IMR-90 (cell line): ENCODE data around the gene TRIM17. TPM values are rescaled to one million over a fixed set of nuclear protein-coding genes. Genes with fewer than 3 reads are reported as not detected.

Experiments
- ATAC-seq: fragments of 200-7000 bp; cut with Tn5 transposase; 2 replicates; pipeline ENCODE4 v1.9.1; 2020; ENCODE audit warnings: low read depth, mild to moderate bottlenecking, moderate library complexity
- BruUV-seq: library from RNA; stranded (reverse); fragments of 400-500 nt; replicated peaks from 2 replicates; lab custom pipeline; 2021; lab: Mats Ljungman, UMichigan
- CTCF ChIA-PET: fragments of 300-600 bp; formaldehyde crosslinking; extraction: SDS; loops from one replicate; lab custom pipeline; 2021; ENCODE audit warnings: antibody characterized with exemption; lab: Yijun Ruan, JAX
- POLR2A ChIA-PET: fragments of 300-600 bp; sonication (Branson Sonifier 250); formaldehyde crosslinking; loops from one replicate; lab custom pipeline; 2022; ENCODE audit warnings: antibody characterized with exemption; ENCODE audit not compliant: unreplicated experiment; lab: Charles Lee
- DNase-seq: peaks from one replicate; pipeline ENCODE4 v3.0.0; 2013
- H2AFZ ChIP-seq: replicated peaks from 2 replicates; pipeline ENCODE3; 2013; ENCODE audit warnings: low read length, mild to moderate bottlenecking; ENCODE audit not compliant: poor library complexity
- H2AK5ac ChIP-seq: 2 replicates; pipeline ENCODE4 v1.6.1; 2013; ENCODE audit warnings: low read depth, low read length, inconsistent platforms
- H2AK9ac ChIP-seq: replicated peaks from 2 replicates; pipeline ENCODE3; 2013; ENCODE audit warnings: mild to moderate bottlenecking, low read depth, low read length, moderate library complexity; ENCODE audit not compliant: poor library complexity
- H2BK120ac ChIP-seq: 2 replicates; pipeline ENCODE4 v1.6.1; 2013; ENCODE audit warnings: low read depth, low read length, inconsistent platforms
- H2BK15ac ChIP-seq: 3 replicates; pipeline ENCODE4 v1.6.1; 2013; ENCODE audit warnings: low read depth, low read length, inconsistent platforms
- H2BK20ac ChIP-seq: 2 replicates; pipeline ENCODE4 v1.6.1; 2013; ENCODE audit warnings: low read depth, mild to moderate bottlenecking, inconsistent platforms, low read length, moderate library complexity
- H2BK5ac ChIP-seq: 2 replicates; pipeline ENCODE4 v1.6.1; 2013; ENCODE audit warnings: mild to moderate bottlenecking, low read depth, low read length, inconsistent platforms; ENCODE audit not compliant: poor library complexity, severe bottlenecking
- H3K14ac ChIP-seq: replicated peaks from 2 replicates; pipeline ENCODE4 v1.6.1; 2013; ENCODE audit warnings: low read depth, low read length, inconsistent platforms
- H3K18ac ChIP-seq: 2 replicates; pipeline ENCODE4 v1.6.1; 2013; ENCODE audit warnings: low read depth, low read length, control low read depth
- H3K23ac ChIP-seq: 2 replicates; pipeline ENCODE4 v1.6.1; 2013; ENCODE audit warnings: low read depth, low read length, inconsistent platforms
- H3K27ac ChIP-seq: 2 replicates; pipeline ENCODE4 v1.5.1; 2013; ENCODE audit warnings: mild to moderate bottlenecking, control low read depth, low read length; ENCODE audit not compliant: insufficient read depth
- H3K27me3 ChIP-seq: 2 replicates; pipeline ENCODE4 v1.6.1; 2013; ENCODE audit warnings: low read length; ENCODE audit not compliant: control insufficient read depth, insufficient read depth
- H3K36me3 ChIP-seq: 2 replicates; pipeline ENCODE4 v1.6.1; 2013; ENCODE audit warnings: low read length, mixed read lengths; ENCODE audit not compliant: control insufficient read depth, insufficient read depth
- H3K4ac ChIP-seq: 2 replicates; pipeline ENCODE4 v1.6.1; 2013; ENCODE audit warnings: low read depth, low read length, inconsistent platforms
- H3K4me1 ChIP-seq: 2 replicates; pipeline ENCODE4 v1.6.1; 2013; ENCODE audit warnings: low read length, mixed read lengths; ENCODE audit not compliant: control insufficient read depth, insufficient read depth
- H3K4me2 ChIP-seq: 2 replicates; pipeline ENCODE4 v1.6.1; 2013; ENCODE audit warnings: low read depth, mild to moderate bottlenecking, control low read depth, low read length, moderate library complexity
- H3K4me3 ChIP-seq: 2 replicates; pipeline ENCODE4 v1.5.1; 2013; ENCODE audit warnings: low read depth, mild to moderate bottlenecking, control low read depth, low read length, moderate library complexity; ENCODE audit not compliant: insufficient read depth
- H3K56ac ChIP-seq: 2 replicates; pipeline ENCODE4 v1.6.1; 2013; ENCODE audit warnings: low read length, inconsistent platforms; ENCODE audit not compliant: insufficient read depth; ENCODE audit errors: extremely low read depth
- H3K79me1 ChIP-seq, 2 experiments: 2 replicates each; pipeline ENCODE4 v1.6.1; 2013; ENCODE audit warnings: low read length in 2 of 2, inconsistent platforms in 1 of 2, low read depth in 1 of 2
- H3K9ac ChIP-seq: 2 replicates; pipeline ENCODE4 v1.6.1; 2013; ENCODE audit warnings: low read depth, low read length, control low read depth
- H3K9me1 ChIP-seq: 2 replicates; pipeline ENCODE4 v1.6.1; 2013; ENCODE audit warnings: low read length, inconsistent platforms; ENCODE audit not compliant: insufficient read depth
- H3K9me3 ChIP-seq: 2 replicates; pipeline ENCODE4 v1.6.1; 2013; ENCODE audit warnings: low read length; ENCODE audit not compliant: control insufficient read depth, insufficient read depth
- H4K20me1 ChIP-seq: 2 replicates; pipeline ENCODE4 v1.6.1; 2013; ENCODE audit warnings: low read length, inconsistent platforms; ENCODE audit not compliant: insufficient read depth
- H4K5ac ChIP-seq: 2 replicates; pipeline ENCODE4 v1.6.1; 2013; ENCODE audit warnings: mild to moderate bottlenecking, low read depth, low read length, control low read depth
- H4K8ac ChIP-seq, 2 experiments: 2 replicates each; pipeline ENCODE4 v1.6.1; 2013; ENCODE audit warnings: low read depth in 2 of 2, low read length in 2 of 2, control low read depth in 1 of 2, inconsistent platforms in 1 of 2
- H4K91ac ChIP-seq: 2 replicates; pipeline ENCODE4 v1.6.1; 2013; ENCODE audit warnings: low read depth, low read length, inconsistent platforms; ENCODE audit not compliant: insufficient read depth
- CHD1 ChIP-seq: IDR thresholded peaks from 2 replicates; pipeline ENCODE4 v1.6.1; 2012; ENCODE audit warnings: low read depth, low read length, improper control_type of control experiment
- ELK1 ChIP-seq: fragments of 150-350 bp; IDR thresholded peaks from 2 replicates; pipeline ENCODE4 v1.6.1; 2016; ENCODE audit warnings: low read depth, mild to moderate bottlenecking, low read length, moderate library complexity, borderline replicate concordance
- MAZ ChIP-seq: IDR thresholded peaks from 2 replicates; pipeline ENCODE4 v1.6.1; 2012; ENCODE audit warnings: low read depth, mild to moderate bottlenecking, low read length, improper control_type of control experiment, moderate library complexity, borderline replicate concordance
- MXI1 ChIP-seq: IDR thresholded peaks from 2 replicates; pipeline ENCODE4 v1.6.1; 2012; ENCODE audit warnings: low read depth, mild to moderate bottlenecking, low read length, moderate library complexity, borderline replicate concordance
- NFE2L2 ChIP-seq: fragments of 150-350 bp; IDR thresholded peaks from 2 replicates; pipeline ENCODE4 v1.6.1; 2016; ENCODE audit warnings: low read depth, mild to moderate bottlenecking, low read length
- RAD21 ChIP-seq: IDR thresholded peaks from 2 replicates; pipeline ENCODE4 v1.6.1; 2012; ENCODE audit warnings: low read length, improper control_type of control experiment
- RCOR1 ChIP-seq: IDR thresholded peaks from 2 replicates; pipeline ENCODE4 v1.6.1; 2012; ENCODE audit warnings: mild to moderate bottlenecking, low read length, improper control_type of control experiment; ENCODE audit not compliant: insufficient replicate concordance
- RFX5 ChIP-seq: IDR thresholded peaks from 2 replicates; pipeline ENCODE4 v1.8.0; 2012; ENCODE audit warnings: low read depth, mild to moderate bottlenecking, low read length, moderate library complexity
- WGBS, 2 experiments: methylation state at CpG; one replicate each; pipeline versions ENCODE4 v1.1.5 to v1.1.7; 2013; ENCODE audit warnings: missing lambda C conversion rate in 2 of 2; ENCODE audit not compliant: insufficient read length in 1 of 2; ENCODE audit errors: extremely low coverage in 2 of 2; 5-methylcytosine and 5-hydroxymethylcytosine counted together
- dilution Hi-C: fragments of 300-500 bp; cut with HindIII; formaldehyde crosslinking; loops from one replicate; pipeline ENCODE4 v1.14.3; 2018; ENCODE audit warnings: low sequenced_read_pairs; ENCODE audit not compliant: unreplicated experiment
- in situ Hi-C: fragments of 300-500 bp; cut with MboI; formaldehyde crosslinking; loops from 3 replicates; pipeline ENCODE4 v1.14.3; 2019; ENCODE audit warnings: low sequenced_read_pairs, inconsistent platforms, mixed read lengths
- intact Hi-C: fragments of 100-400 bp; cut with micrococcal nuclease; formaldehyde crosslinking; loops from 2 replicates; pipeline ENCODE4 v1.10.0; 2022
- polyA plus RNA-seq, 3 experiments: library from polyadenylated mRNA; depleted of rRNA; stranded (reverse); fragments of >200 nt; gene quantifications; 2 replicates each; pipeline ENCODE4 v1.2.3, GENCODE V29; 2012; ENCODE audit warnings: low replicate concordance in 1 of 3
- total RNA-seq: library from RNA; depleted of rRNA; stranded (reverse); fragments of >200 nt; gene quantifications from 2 replicates; pipeline ENCODE4 v1.2.3, GENCODE V29; 2012

Gene TRIM17
- total and polyA plus RNA-seq, 2 of the 4 experiments (the other 2 are of a cell fraction), result 0.39 TPM; not detected in 1

DNA sequence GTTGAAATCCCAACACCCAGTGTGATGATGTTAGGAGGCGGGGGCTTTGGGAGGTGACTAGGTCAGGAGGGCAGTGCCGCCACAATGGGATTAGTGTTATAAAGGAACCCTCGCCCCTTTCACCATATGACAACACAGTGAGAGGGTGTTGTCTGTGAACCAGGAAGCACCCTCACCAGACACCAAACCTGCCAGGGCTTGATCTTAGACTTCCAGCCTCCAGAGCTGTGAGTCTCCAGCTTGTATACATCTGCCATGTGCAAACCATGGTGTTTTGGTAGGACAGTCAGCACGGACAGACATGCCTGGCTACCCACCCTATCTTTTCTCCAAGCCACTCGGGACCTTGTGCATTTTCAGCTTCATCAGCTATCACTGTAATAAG lies 14.0 kb downstream of the TRIM17 start:
- Histone ChIP-seq H3K9ac (no peak overlapping the region), H3K4ac (no peak overlapping the region), H3K56ac (no peak overlapping the region), H2AFZ (no peak overlapping the region), H4K91ac (no peak overlapping the region), H3K9me1 (peaks cover 2% of the 10 kb centered on the region; the same call in 1 of the 2 replicates), H3K36me3 (peaks cover 37% of the 10 kb centered on the region), H3K27me3 (no peaks in the 10 kb centered on the region), H3K18ac (no peak overlapping the region), H3K4me1 (peaks cover 11% of the 10 kb centered on the region), H2BK15ac (no peak overlapping the region), H2AK5ac (no peak overlapping the region), H2BK20ac (no peak overlapping the region), H3K23ac (no peak overlapping the region), H3K4me2 (no peak overlapping the region), H2AK9ac (no peak overlapping the region), H3K27ac (no peak overlapping the region), H4K8ac (no peak overlapping the region), H3K79me1 (peaks cover 19 to 89% of the 10 kb centered on the region in 2 experiments), H2BK120ac (no peak overlapping the region), H4K20me1 (peaks cover 65% of the 10 kb centered on the region), H4K5ac (no peak overlapping the region), H3K9me3 (no peaks in the 10 kb centered on the region), H3K14ac (no peak overlapping the region), H3K4me3 (no peak overlapping the region), H2BK5ac (no peak overlapping the region)
- BruUV-seq, result no TSS peak
- intact Hi-C loops, result no loop called here
- WGBS, 2 experiments, result 90% methylated on average over 2 of the region's 5 CpGs; no CpG with 5 or more reads in 1 of the 2 experiments
- dilution Hi-C loops, result no loop called here
- DNase-seq, result no peak
- POLR2A ChIA-PET, result no interaction called here
- CTCF ChIA-PET, result interaction anchor here (0.9 to 1.0 kb wide), 2 partner anchors 10 to 189 kb away, joined by 3 read pairs; no protein-coding TSS in a partner anchor
- in situ Hi-C loops, result no loop called here
- TF ChIP-seq MAZ (no peak), ELK1 (no peak), RFX5 (no peak), MXI1 (no peak), CHD1 (no peak), RAD21 (no peak), NFE2L2 (no peak), RCOR1 (no peak)
- ATAC-seq, result no peak
